Amniotic stem cell (primary cell): ENCODE data around the gene PCBD1.
"Not testable (repeated sequence)": the region's sequence is repeated elsewhere in the genome, so short reads cannot be mapped to it uniquely, and the experiment has no call there.

Experiments
- DNase-seq: peaks from one replicate; lab custom pipeline; 2025; lab: John Stamatoyannopoulos, UW

Gene PCBD1

GRCh38 chr10:70861495-70862197 is 26.7 kb downstream of the PCBD1 start:
- not testable (repeated sequence) for DNase-seq

GRCh38 chr10:70858759-70859158 is 29.6 kb downstream of the PCBD1 start:
- no peak for DNase-seq

GRCh38 chr10:70856454-70856853 is 31.9 kb downstream of the PCBD1 start:
- no peak for DNase-seq

GRCh38 chr10:70853457-70853856 is 34.9 kb downstream of the PCBD1 start:
- DNase-seq = no peak

- no peak for DNase-seq
These were observed 35.3 kb downstream of the PCBD1 start for GRCh38 chr10:70853038-70853437.

- no peak for DNase-seq
These were observed 36.5 kb downstream of the PCBD1 start for GRCh38 chr10:70851597-70852475.

- no peak for DNase-seq
These were observed 38.3 kb downstream of the PCBD1 start for GRCh38 chr10:70850097-70850496.

GRCh38 chr10:70849582-70850016 is 38.8 kb downstream of the PCBD1 start:
- peak; percentile 75 for DNase-seq

- no peak for DNase-seq
These were observed 40.6 kb downstream of the PCBD1 start for GRCh38 chr10:70847659-70848360.

GRCh38 chr10:70846795-70847194 is 41.6 kb downstream of the PCBD1 start:
- no peak for DNase-seq

- DNase-seq = no peak
These were observed 42.5 kb downstream of the PCBD1 start for GRCh38 chr10:70845816-70846215.

- DNase-seq = no peak
These were observed 43.1 kb downstream of the PCBD1 start for GRCh38 chr10:70845256-70845655.

- no peak for DNase-seq
These were observed 44.4 kb downstream of the PCBD1 start for GRCh38 chr10:70843776-70844489.

GRCh38 chr10:70843333-70843732 is 45.0 kb downstream of the PCBD1 start:
- DNase-seq = no peak

- no peak for DNase-seq
These were observed 47.5 kb downstream of the PCBD1 start for GRCh38 chr10:70840836-70841235.

- no peak for DNase-seq
These were observed 50.0 kb downstream of the PCBD1 start for GRCh38 chr10:70838270-70838805.

- no peak for DNase-seq
These were observed 50.7 kb downstream of the PCBD1 start for GRCh38 chr10:70837660-70838059.

- DNase-seq = no peak
These were observed 52.0 kb downstream of the PCBD1 start for GRCh38 chr10:70836319-70836718.

- DNase-seq = no peak
These were observed 53.8 kb downstream of the PCBD1 start for GRCh38 chr10:70834441-70835151.

- no peak for DNase-seq
These were observed 54.3 kb downstream of the PCBD1 start for GRCh38 chr10:70834021-70834420.

GRCh38 chr10:70833601-70834000 is 54.8 kb downstream of the PCBD1 start:
- no peak for DNase-seq
